Erythroblast (primary cell): Measurements from ENCODE around the gene BEX3.
"Not testable (repeated sequence)": the region's sequence is repeated elsewhere in the genome, so short reads cannot be mapped to it uniquely, and the experiment has no call there.

Experiments used
- DNase-seq, 2 experiments: peaks; one replicate each; lab custom pipeline; 2025; lab: John Stamatoyannopoulos, UW
- GATA1 ChIP-seq: IDR thresholded peaks from 2 replicates; pipeline ENCODE4 v1.6.1; 2011; ENCODE audit warnings: low read depth, mild to moderate bottlenecking, control low read depth, low read length, moderate library complexity
- POLR2A ChIP-seq: IDR thresholded peaks from 2 replicates; pipeline ENCODE4 v1.6.1; 2011; ENCODE audit warnings: mild to moderate bottlenecking, low read length

BEX3 gene

DNA sequence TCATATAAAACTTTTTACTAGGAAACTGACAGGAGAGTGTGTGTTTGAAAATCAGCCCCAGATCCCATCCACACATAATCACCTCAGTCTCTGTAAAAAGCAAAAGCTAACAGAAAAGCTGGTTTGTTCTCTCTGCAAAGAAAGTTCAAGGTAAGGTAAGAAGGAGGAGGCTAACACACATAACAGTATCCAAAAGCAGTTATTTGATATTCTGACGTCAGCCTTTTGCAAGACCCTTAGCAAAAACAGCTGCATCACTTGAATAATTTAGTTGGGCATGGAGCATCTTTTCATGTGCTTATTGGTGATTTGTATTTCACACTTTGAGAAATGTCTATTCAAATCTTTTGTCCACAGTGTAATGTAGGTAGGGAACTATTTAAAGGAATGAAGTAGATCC is 14.5 kb upstream of the BEX3 start:
- TF ChIP-seq GATA1 (no peak), POLR2A (no peak)
- DNase-seq, result no peak

- no peak for TF ChIP-seq POLR2A
- TF ChIP-seq GATA1, result no peak
- DNase-seq, result no peak
Observed at GRCh38 chrX:103362474-103362873, 13.9 kb upstream of the BEX3 start.

GRCh38 chrX:103363046-103363445 is 13.3 kb upstream of the BEX3 start:
- DNase-seq, result no peak
- TF ChIP-seq GATA1 (no peak), POLR2A (no peak)

DNA sequence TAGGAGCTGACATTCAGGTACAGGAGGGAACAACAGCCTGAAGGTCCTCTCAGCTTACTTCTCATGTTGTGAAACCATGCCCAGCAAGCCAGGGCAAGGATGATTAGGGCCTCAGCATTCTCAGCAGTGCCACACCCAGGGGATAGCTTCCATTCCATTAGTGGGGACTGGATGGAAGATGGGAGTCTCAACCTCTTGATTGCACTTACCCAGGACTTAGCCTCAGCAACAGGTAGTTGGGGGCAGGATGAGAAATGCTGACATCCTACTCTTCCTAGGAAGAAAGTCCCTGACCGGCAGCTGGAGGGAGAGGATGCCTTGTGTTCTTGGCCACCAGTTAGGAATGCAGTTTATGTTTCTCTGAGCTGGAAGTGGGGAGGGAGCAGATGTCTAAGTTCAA is 8.8 kb upstream of the BEX3 start:
- DNase-seq, result no peak

GRCh38 chrX:103369479-103369878 is 6.9 kb upstream of the BEX3 start:
- DNase-seq, result no peak
- TF ChIP-seq POLR2A, result no peak
- no peak for TF ChIP-seq GATA1

More for the DNA sequence above, 8.8 kb upstream of the BEX3 start:
- TF ChIP-seq POLR2A (no peak), GATA1 (no peak)

DNA sequence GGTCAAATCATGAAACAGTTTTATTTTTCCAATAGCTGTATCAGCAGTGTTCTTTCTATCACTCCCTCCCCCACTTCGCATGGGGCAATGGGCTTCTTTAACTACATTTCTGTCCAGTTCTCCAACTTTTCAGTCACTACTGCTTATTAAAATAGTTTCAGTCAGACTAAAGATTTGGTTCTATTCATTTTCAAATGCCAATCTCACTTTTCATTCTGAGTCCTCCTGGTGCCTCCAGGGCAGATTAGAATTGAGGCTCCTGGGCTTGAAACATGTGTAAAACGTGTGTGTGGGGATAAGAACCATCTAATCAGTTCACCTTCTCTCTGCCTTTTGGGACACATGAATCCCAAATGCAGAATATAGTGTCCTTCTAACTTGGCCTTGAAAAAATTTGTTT is 3.5 kb upstream of the BEX3 start:
- TF ChIP-seq POLR2A (no peak), GATA1 (no peak)
- no peak for DNase-seq

GRCh38 chrX:103373581-103373980 is 2.8 kb upstream of the BEX3 start:
- DNase-seq, result no peak
- TF ChIP-seq POLR2A, result no peak

GRCh38 chrX:103376979-103377324 is 614 bp downstream of the BEX3 start:
- TF ChIP-seq GATA1 (no peak), POLR2A (no peak)
- DNase-seq, result no peak

GRCh38 chrX:103378990-103379389 is 2.7 kb downstream of the BEX3 start:
- TF ChIP-seq POLR2A (no peak), GATA1 (no peak)
- no peak for DNase-seq

- TF ChIP-seq GATA1 (no peak), POLR2A (no peak)
Observed at GRCh38 chrX:103382877-103383276, 6.5 kb downstream of the BEX3 start.

DNA sequence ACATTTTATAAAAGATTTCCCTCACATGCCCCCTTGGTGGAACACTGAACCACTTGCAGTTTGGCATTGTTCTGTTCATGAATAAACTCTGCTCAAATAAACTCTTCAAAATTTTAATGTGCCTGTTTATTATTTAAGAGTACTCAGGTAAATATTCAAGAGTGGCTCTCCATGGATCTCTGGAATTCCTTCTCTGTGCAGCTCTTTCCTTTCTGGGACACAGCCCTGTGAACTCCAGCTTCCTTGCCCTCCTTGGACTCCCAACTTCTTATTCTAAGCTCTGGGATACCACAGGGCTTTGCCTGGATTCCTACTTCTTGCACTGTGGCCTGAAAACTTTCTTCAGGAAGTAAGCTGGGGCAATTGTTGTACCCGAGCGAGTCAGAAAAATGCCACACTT is 8.3 kb downstream of the BEX3 start:
- TF ChIP-seq GATA1 (no peak), POLR2A (no peak)
- DNase-seq, result no peak

More at GRCh38 chrX:103382877-103383276, 6.5 kb downstream of the BEX3 start:
- peak in 1 of 2 experiments; percentile 27 for DNase-seq

- DNase-seq, result not testable (repeated sequence)
Observed at GRCh38 chrX:103385283-103385830, 9.0 kb downstream of the BEX3 start.

GRCh38 chrX:103386332-103386731 is 10.0 kb downstream of the BEX3 start:
- DNase-seq, result no peak
- no peak for TF ChIP-seq GATA1
- TF ChIP-seq POLR2A, result no peak

DNA sequence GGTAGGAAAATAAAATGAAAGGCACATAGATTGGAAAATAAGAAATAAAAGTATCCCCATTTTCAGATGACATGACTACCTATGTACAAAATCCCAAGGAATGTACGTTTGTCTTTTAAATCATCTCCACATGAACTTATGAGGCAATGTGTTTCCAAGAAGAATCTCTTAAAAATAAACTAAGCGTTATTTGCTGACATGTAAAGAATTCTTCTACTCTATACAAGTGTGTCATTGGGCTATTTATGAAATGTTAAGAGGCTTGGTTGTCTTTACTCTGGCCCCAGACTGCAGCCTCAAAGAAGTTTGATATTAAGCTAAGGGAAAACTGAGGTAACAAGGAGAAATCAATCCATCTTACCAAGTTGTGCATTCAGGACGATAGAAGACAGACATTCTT is 17.1 kb downstream of the BEX3 start:
- DNase-seq, result no peak

GRCh38 chrX:103396186-103396585 is 19.8 kb downstream of the BEX3 start:
- TF ChIP-seq GATA1 (no peak), POLR2A (no peak)
- DNase-seq, result no peak

More for the DNA sequence above, 17.1 kb downstream of the BEX3 start:
- TF ChIP-seq POLR2A (no peak), GATA1 (no peak)

DNA sequence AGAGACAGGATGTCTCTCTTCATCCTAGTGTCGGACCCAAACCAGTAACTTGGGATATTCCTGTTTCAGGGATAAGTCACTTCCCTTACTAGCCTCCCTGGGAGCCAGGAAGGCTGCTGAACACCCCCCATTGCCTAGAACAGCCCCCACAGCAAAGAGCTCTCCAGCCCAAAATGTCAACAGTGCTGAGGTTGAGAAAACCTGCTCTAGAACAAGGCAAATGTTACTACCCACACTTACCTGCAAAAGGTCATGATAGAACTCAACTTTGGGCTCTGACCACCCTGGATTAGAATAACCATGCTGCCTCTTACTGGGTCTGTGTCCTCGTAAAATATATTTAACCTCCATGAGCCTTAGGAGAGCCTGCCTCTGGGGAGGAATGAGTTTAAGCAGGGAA is 20.3 kb downstream of the BEX3 start:
- no peak for DNase-seq
- no peak for TF ChIP-seq GATA1
- no peak for TF ChIP-seq POLR2A
